Keratinocyte (primary cell): ENCODE results near the gene BRD2. TPM values are rescaled to one million over a fixed set of nuclear protein-coding genes. Genes with fewer than 3 reads are reported as not detected.

Experiments used
- DNase-seq: peaks from one replicate; pipeline ENCODE4 v3.0.0-alpha.2; 2011; ENCODE audit warnings: low read depth, missing footprints, low spot score
- FAIRE-seq: peaks from 2 replicates; lab custom pipeline; 2011; peaks lifted over from hg19 to GRCh38; lab: Jason Lieb, UNC
- H2AFZ ChIP-seq: 2 replicates; pipeline ENCODE4 v1.6.0; 2012; ENCODE audit warnings: low read length, control low read depth, inconsistent platforms; ENCODE audit not compliant: control insufficient read depth
- H3K27ac ChIP-seq: 2 replicates; pipeline ENCODE4 v1.5.1; 2011; ENCODE audit warnings: low read length; ENCODE audit not compliant: control insufficient read depth, insufficient read depth
- H3K27me3 ChIP-seq: 3 replicates; pipeline ENCODE4 v1.6.0; 2011; ENCODE audit warnings: low read length; ENCODE audit not compliant: control insufficient read depth, insufficient read depth; ENCODE audit errors: extremely low read depth
- H3K36me3 ChIP-seq, 2 experiments: 2 replicates in 1 of 2; 3 replicates in 1 of 2; pipeline ENCODE4 v1.5.1; 2011; ENCODE audit warnings: low read length in 2 of 2, mild to moderate bottlenecking in 1 of 2; ENCODE audit not compliant: control insufficient read depth in 2 of 2, insufficient read depth in 2 of 2; ENCODE audit errors: extremely low read depth in 1 of 2
- H3K4me1 ChIP-seq: 3 replicates; pipeline ENCODE4 v1.5.1; 2011; ENCODE audit warnings: low read length; ENCODE audit not compliant: control insufficient read depth, insufficient read depth; ENCODE audit errors: extremely low read depth
- H3K4me2 ChIP-seq: 3 replicates; pipeline ENCODE4 v1.6.0; 2011; ENCODE audit warnings: low read depth, low read length; ENCODE audit not compliant: control insufficient read depth, insufficient read depth; ENCODE audit errors: extremely low read depth
- H3K4me3 ChIP-seq, 3 experiments: fragments of 200-600 bp in 1 of 3; sonication (generic) in 1 of 3; 2 replicates in 2 of 3; 3 replicates in 1 of 3; pipeline ENCODE4 v1.5.1; 2011 to 2016; ENCODE audit warnings: low read length in 3 of 3, mild to moderate bottlenecking in 3 of 3, control low read depth in 2 of 3, inconsistent platforms in 1 of 3, low read depth in 1 of 3, mixed read lengths in 1 of 3, mixed run types in 1 of 3, moderate library complexity in 1 of 3; ENCODE audit not compliant: control insufficient read depth in 2 of 3, insufficient read depth in 2 of 3; ENCODE audit errors: extremely low read depth in 1 of 3
- H3K79me2 ChIP-seq: 2 replicates; pipeline ENCODE4 v1.6.0; 2012; ENCODE audit warnings: low read length; ENCODE audit not compliant: control insufficient read depth, insufficient read depth
- H3K9ac ChIP-seq: 3 replicates; pipeline ENCODE4 v1.6.0; 2011; ENCODE audit warnings: low read length; ENCODE audit not compliant: control insufficient read depth, insufficient read depth; ENCODE audit errors: extremely low read depth
- H3K9me1 ChIP-seq: 3 replicates; pipeline ENCODE4 v1.6.0; 2011; ENCODE audit warnings: low read length; ENCODE audit not compliant: control insufficient read depth, insufficient read depth; ENCODE audit errors: extremely low read depth
- H3K9me3 ChIP-seq: 2 replicates; pipeline ENCODE4 v1.5.1; 2012; ENCODE audit warnings: low read depth, low read length; ENCODE audit not compliant: control insufficient read depth
- H4K20me1 ChIP-seq: 3 replicates; pipeline ENCODE4 v1.6.0; 2011; ENCODE audit warnings: low read length; ENCODE audit not compliant: control insufficient read depth, insufficient read depth; ENCODE audit errors: extremely low read depth
- CTCF ChIP-seq, 3 experiments: IDR thresholded peaks in 1 of 3; conservative IDR thresholded peaks in 1 of 3; optimal IDR thresholded peaks in 1 of 3; 2 replicates in 2 of 3; 3 replicates in 1 of 3; pipeline versions ENCODE3 to v1.5.1; 2011; ENCODE audit warnings: low read length in 3 of 3, mild to moderate bottlenecking in 3 of 3, moderate library complexity in 2 of 3, control low read depth in 1 of 3, inconsistent platforms in 1 of 3; ENCODE audit not compliant: insufficient read depth in 2 of 3; ENCODE audit errors: extremely low read depth in 1 of 3
- EZH2 ChIP-seq: IDR thresholded peaks from one replicate; pipeline ENCODE4 v1.6.1; 2012; ENCODE audit warnings: inconsistent platforms, mild to moderate bottlenecking, low read length, moderate library complexity
- dilution Hi-C: fragments of 300-500 bp; cut with MboI; formaldehyde crosslinking; loops from one replicate; pipeline ENCODE4 v1.7.0; 2020; ENCODE audit warnings: low sequenced_read_pairs; ENCODE audit not compliant: extremely low pct_ligation_motif_present
- polyA plus RNA-seq, 5 experiments: library from polyadenylated mRNA; depleted of rRNA in 3 of 5; stranded (reverse) in 3 of 5; stranded (forward) in 1 of 5; unstranded in 1 of 5; fragments of >200 nt; gene quantifications; 1 replicate in 1 of 5; 2 replicates in 3 of 5; 3 replicates in 1 of 5; pipeline versions ENCODE4 v1.2.1 to v1.2.3, GENCODE V29; 2011 to 2012; ENCODE audit warnings: missing spikeins in 2 of 5, low read depth in 1 of 5, low replicate concordance in 1 of 5

BRD2 gene
- polyA plus RNA-seq, 1 donor (not counting 4 experiments of a cell fraction or from before 2014, with no cell fraction given) = 121 TPM

- Histone ChIP-seq H3K4me1 (peaks cover 25% of the 10 kb centered on the region), H4K20me1 (peaks cover 60% of the 10 kb centered on the region), H3K79me2 (peaks cover 67% of the 10 kb centered on the region), H3K4me3 (peak overlapping the region; percentile 88 to 99 (median 90)), H3K9ac (peak overlapping the region; percentile 90), H3K4me2 (peak overlapping the region; percentile 98), H3K9me1 (peaks cover 10% of the 10 kb centered on the region), H3K36me3 (peaks cover 46 to 63% of the 10 kb centered on the region in 2 experiments), H3K9me3 (no peaks in the 10 kb centered on the region), H2AFZ (no peak overlapping the region), H3K27ac (peak overlapping the region; percentile 76), H3K27me3 (no peaks in the 10 kb centered on the region)
- no peak for TF ChIP-seq EZH2
- no peak for TF ChIP-seq CTCF (optimal IDR thresholded peaks at IDR 0.05 in 1 of 3, IDR thresholded peaks at IDR 0.05 in 1 of 3, conservative IDR thresholded peaks at IDR 0.05 in 1 of 3; ENCODE audit: extremely low read depth in 1 of 3, insufficient read depth in 2 of 3, low read length in 3 of 3)
- DNase-seq = no peak
- dilution Hi-C loops = no loop called here
- FAIRE-seq = no peak
Observed at GRCh38 chr6:32973144-32974015, 5.0 kb downstream of the BRD2 start.

GRCh38 chr6:32974016-32974333 is 5.6 kb downstream of the BRD2 start:
- H3K27ac ChIP-seq = peak overlapping the region; percentile 76
- peaks cover 10% of the 10 kb centered on the region for H3K9me1 ChIP-seq
- H3K4me1 ChIP-seq = peaks cover 25% of the 10 kb centered on the region
- FAIRE-seq (no peak), DNase-seq (no peak)
- dilution Hi-C loops = no loop called here
- H2AFZ ChIP-seq = no peak overlapping the region
- no peaks in the 10 kb centered on the region for H3K27me3 ChIP-seq
- peak overlapping the region; percentile 88 to 99 (median 90) for H3K4me3 ChIP-seq
- no peaks in the 10 kb centered on the region for H3K9me3 ChIP-seq
- H3K79me2 ChIP-seq = peaks cover 71% of the 10 kb centered on the region
- peaks cover 66% of the 10 kb centered on the region for H4K20me1 ChIP-seq
- H3K4me2 ChIP-seq = peak overlapping the region; percentile 98
- peaks cover 49 to 69% of the 10 kb centered on the region in 2 experiments for H3K36me3 ChIP-seq
- peak overlapping the region; percentile 90 for H3K9ac ChIP-seq
- TF ChIP-seq CTCF (optimal IDR thresholded peaks at IDR 0.05 in 1 of 3, IDR thresholded peaks at IDR 0.05 in 1 of 3, conservative IDR thresholded peaks at IDR 0.05 in 1 of 3; ENCODE audit: extremely low read depth in 1 of 3, insufficient read depth in 2 of 3, low read length in 3 of 3) (no peak), EZH2 (no peak)
